HepG2 (cell line): ENCODE data around the gene PIKFYVE. TPM values are rescaled to one million over a fixed set of nuclear protein-coding genes. Genes with fewer than 3 reads are reported as not detected.
A peak's percentile ranks its signal among the peaks of the same experiment; 100 is the strongest.

ENCODE experiments used
- FOXK1 ChIP-seq: sonication (generic); formaldehyde crosslinking; IDR thresholded peaks from 2 replicates; pipeline ENCODE4 v1.4.0; 2020; ENCODE audit warnings: low read depth, missing genetic modification reagents, borderline replicate concordance
- HINFP ChIP-seq: sonication (generic); formaldehyde crosslinking; IDR thresholded peaks from 2 replicates; pipeline ENCODE4 v1.4.0; 2020; ENCODE audit warnings: low read depth, mild to moderate bottlenecking, missing genetic modification reagents
- IRF1 ChIP-seq: sonication (generic); formaldehyde crosslinking; IDR thresholded peaks from 2 replicates; pipeline ENCODE4 v1.4.0; 2020; ENCODE audit warnings: low read depth, mild to moderate bottlenecking, missing genetic modification reagents
- JUN ChIP-seq: sonication (generic); formaldehyde crosslinking; IDR thresholded peaks from 2 replicates; pipeline ENCODE4 v1.4.0; 2020; ENCODE audit warnings: mild to moderate bottlenecking, missing genetic modification reagents
- KDM5B ChIP-seq: sonication (generic); formaldehyde crosslinking; IDR thresholded peaks from 2 replicates; pipeline ENCODE4 v1.4.0; 2020; ENCODE audit warnings: missing genetic modification reagents, mild to moderate bottlenecking, borderline replicate concordance
- KLF15 ChIP-seq: sonication (generic); formaldehyde crosslinking; IDR thresholded peaks from 2 replicates; pipeline ENCODE4 v1.8.1; 2023; ENCODE audit warnings: borderline replicate concordance, mild to moderate bottlenecking, inconsistent platforms, missing genetic modification reagents, mixed read lengths
- KLF6 ChIP-seq: IDR thresholded peaks from 2 replicates; pipeline ENCODE4 v1.8.0; 2016; ENCODE audit warnings: missing biosample characterization, missing genetic modification reagents
- LBX2 ChIP-seq: sonication (generic); formaldehyde crosslinking; IDR thresholded peaks from 2 replicates; pipeline ENCODE4 v1.5.0; 2020; ENCODE audit warnings: missing genetic modification reagents, mild to moderate bottlenecking, borderline replicate concordance
- MAFG ChIP-seq: sonication (generic); formaldehyde crosslinking; IDR thresholded peaks from 2 replicates; pipeline ENCODE4 v1.5.1; 2020; ENCODE audit warnings: mild to moderate bottlenecking, missing genetic modification reagents
- NFE2L1 ChIP-seq: sonication (generic); formaldehyde crosslinking; IDR thresholded peaks from 2 replicates; pipeline ENCODE4 v1.4.0; 2020; ENCODE audit warnings: missing genetic modification reagents, mild to moderate bottlenecking, borderline replicate concordance
- PLSCR1 ChIP-seq: sonication (generic); formaldehyde crosslinking; IDR thresholded peaks from 2 replicates; pipeline ENCODE4 v1.5.0; 2020; ENCODE audit warnings: missing genetic modification reagents, mild to moderate bottlenecking, borderline replicate concordance
- PRDM15 ChIP-seq: sonication (generic); formaldehyde crosslinking; IDR thresholded peaks from 2 replicates; pipeline ENCODE4 v1.4.0; 2020; ENCODE audit warnings: missing genetic modification reagents
- SIN3B ChIP-seq: fragments of 150-350 bp; IDR thresholded peaks from 2 replicates; pipeline ENCODE4 v1.6.1; 2014; ENCODE audit warnings: low read length
- SP140L ChIP-seq: sonication (generic); formaldehyde crosslinking; IDR thresholded peaks from 2 replicates; pipeline ENCODE4 v1.4.0; 2020; ENCODE audit warnings: missing genetic modification reagents, borderline replicate concordance
- ZBTB46 ChIP-seq: sonication (generic); formaldehyde crosslinking; IDR thresholded peaks from 2 replicates; pipeline ENCODE4 v1.4.0; 2020; ENCODE audit warnings: mild to moderate bottlenecking, missing genetic modification reagents, borderline replicate concordance
- ZFP62 ChIP-seq: sonication (generic); formaldehyde crosslinking; IDR thresholded peaks from 2 replicates; pipeline ENCODE4 v1.4.0; 2020; ENCODE audit warnings: missing genetic modification reagents
- ZNF101 ChIP-seq: sonication (generic); formaldehyde crosslinking; IDR thresholded peaks from 2 replicates; pipeline ENCODE4 v1.4.0; 2020; ENCODE audit warnings: mild to moderate bottlenecking, low read depth, missing genetic modification reagents, borderline replicate concordance
- ZNF44 ChIP-seq: sonication (generic); formaldehyde crosslinking; IDR thresholded peaks from 2 replicates; pipeline ENCODE4 v1.5.1; 2020; ENCODE audit warnings: mild to moderate bottlenecking, missing genetic modification reagents
- ZNF709 ChIP-seq: sonication (generic); formaldehyde crosslinking; IDR thresholded peaks from 2 replicates; pipeline ENCODE4 v1.5.0; 2020; ENCODE audit warnings: mild to moderate bottlenecking, missing genetic modification reagents
- ZNF782 ChIP-seq: sonication (generic); formaldehyde crosslinking; IDR thresholded peaks from 2 replicates; pipeline ENCODE4 v1.4.0; 2020; ENCODE audit warnings: missing genetic modification reagents, mild to moderate bottlenecking, borderline replicate concordance
- polyA plus RNA-seq, 8 experiments: library from polyadenylated mRNA; depleted of rRNA in 3 of 8; stranded (reverse) in 7 of 8; unstranded in 1 of 8; fragments of >200 nt; fragmentation: Illumina TruSeq in 4 of 8; extraction: Trizol in 4 of 8; gene quantifications; 2 replicates each; pipeline versions ENCODE4 v1.2.1 to v1.2.3, GENCODE V29; 2011 to 2016; ENCODE audit warnings: low read depth in 4 of 8, missing spikeins in 1 of 8, mixed read lengths in 1 of 8; ENCODE audit not compliant: insufficient read depth in 1 of 8
- total RNA-seq, 5 experiments: library from RNA; depleted of rRNA; stranded (reverse); fragments of >200 nt; fragmentation: Illumina TruSeq; extraction: Trizol; gene quantifications; 2 replicates each; pipeline ENCODE4 v1.2.3, GENCODE V29; 2016; ENCODE audit warnings: low read depth in 1 of 5

The PIKFYVE gene
- total and polyA plus RNA-seq, 2 of the 13 experiments (the other 11 are each of a cell fraction or from before 2014, with no cell fraction given), result 20.2 to 21.7 TPM

GRCh38 chr2:208254871-208255556, 11.0 kb upstream of the PIKFYVE start, which contains the start of gene IDH1 (continued):
- TF ChIP-seq PLSCR1, result no peak
- peak; percentile 55; the same call in 1 of the 2 replicates for TF ChIP-seq KDM5B (CRISPR knock-in tag)
- no peak for TF ChIP-seq LBX2 (CRISPR knock-in tag)
- peak; percentile 90 for TF ChIP-seq PRDM15
- no peak for TF ChIP-seq ZBTB46 (CRISPR knock-in tag)
- no peak for TF ChIP-seq ZNF709 (CRISPR knock-in tag)
- peak; percentile 76 for TF ChIP-seq KLF6
- no peak for TF ChIP-seq IRF1 (CRISPR knock-in tag)
- peak; percentile 30; the same call in 1 of the 2 replicates for TF ChIP-seq FOXK1
- peak; percentile 63 for TF ChIP-seq SIN3B
- TF ChIP-seq ZNF101 (CRISPR knock-in tag), result no peak
- no peak; the same call in 1 of the 2 replicates for TF ChIP-seq JUN (CRISPR knock-in tag)
- no peak for TF ChIP-seq SP140L (CRISPR knock-in tag)
- TF ChIP-seq ZNF44 (CRISPR knock-in tag), result no peak
- TF ChIP-seq KLF15 (CRISPR knock-in tag), result no peak
- no peak; the same call in 1 of the 2 replicates for TF ChIP-seq ZNF782
- TF ChIP-seq HINFP, result no peak
- TF ChIP-seq MAFG (CRISPR knock-in tag), result no peak
- TF ChIP-seq ZFP62, result no peak
- TF ChIP-seq NFE2L1 (CRISPR knock-in tag), result no peak
